ENCODE data around the gene ID2. TPM values are rescaled to one million over a fixed set of nuclear protein-coding genes. Genes with fewer than 3 reads are reported as not detected.
A peak's percentile ranks its signal among the peaks of the same experiment; 100 is the strongest.

The ID2 gene
- total RNA-seq, 1 donor from 2014 or later = 13.6 TPM

- TF ChIP-seq CTCF (IDR thresholded peaks at IDR 0.05; ENCODE audit: insufficient read depth, low read depth, low read length) = no peak
- TF ChIP-seq EZH2 (IDR thresholded peaks at IDR 0.05; ENCODE audit: insufficient read depth, low read length) = no peak
- H3K4me1 Mint-ChIP-seq (ENCODE audit: low read depth, unreplicated experiment) = peaks cover 30% of the 10 kb centered on the region
- Histone ChIP-seq H3K4me2 (ENCODE audit: low read length) (peak overlapping the region; percentile 76), H3K79me2 (ENCODE audit: insufficient read depth, low read length) (no peaks in the 10 kb centered on the region), H3K27me3 (ENCODE audit: insufficient read depth, low read length) (no peaks in the 10 kb centered on the region), H3K27ac (ENCODE audit: low read depth, low read length) (peak overlapping the region; percentile 35), H3K36me3 (ENCODE audit: insufficient read depth, low read length) (no peaks in the 10 kb centered on the region), H3K9ac (ENCODE audit: low read length) (peak overlapping the region; percentile 40), H2AFZ (ENCODE audit: low read depth, low read length) (peak overlapping the region; percentile 73), H3K9me3 (ENCODE audit: insufficient read depth, low read depth, low read length) (no peaks in the 10 kb centered on the region), H3K4me3 (ENCODE audit: insufficient read depth, low read depth, low read length) (peak overlapping the region; percentile 14), H3K4me1 (ENCODE audit: insufficient read depth, low read length) (peaks cover 32% of the 10 kb centered on the region), H4K20me1 (ENCODE audit: insufficient read depth, low read length) (no peaks in the 10 kb centered on the region)
- peak; percentile 43 for FAIRE-seq
- peak overlapping the region; percentile 52 for H3K4me3 Mint-ChIP-seq (ENCODE audit: unreplicated experiment)
- peaks cover 3% of the 10 kb centered on the region for H3K9me3 Mint-ChIP-seq (ENCODE audit: unreplicated experiment)
- H3K36me3 Mint-ChIP-seq (ENCODE audit: low read depth, unreplicated experiment) = no peaks in the 10 kb centered on the region
- H3K27me3 Mint-ChIP-seq (ENCODE audit: low read depth, unreplicated experiment) = peaks cover 58% of the 10 kb centered on the region
- H3K27ac Mint-ChIP-seq (ENCODE audit: unreplicated experiment) = no peak overlapping the region
- peak; percentile 64 for DNase-seq (ENCODE audit: low read depth)
Measured at GRCh38 chr2:8636721-8637636, 44.9 kb upstream of the ID2 start.

DNA sequence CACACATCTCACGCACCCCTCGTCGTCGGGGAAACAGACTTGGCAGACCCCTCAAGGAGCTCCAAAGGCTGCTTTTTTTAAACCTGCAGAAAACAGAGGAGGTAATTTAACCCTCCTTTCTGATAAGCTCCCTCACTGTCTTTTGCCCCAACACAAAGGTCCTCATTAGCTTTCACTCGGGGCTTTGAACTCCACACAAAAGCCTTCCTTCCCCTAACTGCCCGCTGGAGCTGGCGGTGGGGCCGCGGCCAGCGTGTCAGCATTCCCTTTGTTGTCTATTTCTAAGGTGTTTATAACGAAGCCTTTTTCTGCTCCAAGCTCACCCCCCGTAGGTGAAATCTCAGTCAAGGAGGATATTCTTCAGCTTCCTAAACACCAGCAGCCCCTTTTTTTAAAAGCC, 43.5 kb upstream of the ID2 start:
- Mint-ChIP-seq H3K36me3 (ENCODE audit: low read depth, unreplicated experiment) (no peaks in the 10 kb centered on the region), H3K27me3 (ENCODE audit: low read depth, unreplicated experiment) (peaks cover 54% of the 10 kb centered on the region), H3K27ac (ENCODE audit: unreplicated experiment) (no peak overlapping the region), H3K4me1 (ENCODE audit: low read depth, unreplicated experiment) (peaks cover 30% of the 10 kb centered on the region), H3K9me3 (ENCODE audit: unreplicated experiment) (peaks cover 3% of the 10 kb centered on the region), H3K4me3 (ENCODE audit: unreplicated experiment) (no peak overlapping the region)
- H3K4me2 ChIP-seq (ENCODE audit: low read length) = no peak overlapping the region
- no peak overlapping the region for H3K4me3 ChIP-seq (ENCODE audit: insufficient read depth, low read depth, low read length)
- no peaks in the 10 kb centered on the region for H3K27me3 ChIP-seq (ENCODE audit: insufficient read depth, low read length)
- TF ChIP-seq CTCF (IDR thresholded peaks at IDR 0.05; ENCODE audit: insufficient read depth, low read depth, low read length) (no peak), EZH2 (IDR thresholded peaks at IDR 0.05; ENCODE audit: insufficient read depth, low read length) (no peak)
- H3K4me1 ChIP-seq (ENCODE audit: insufficient read depth, low read length) = peaks cover 28% of the 10 kb centered on the region
- H4K20me1 ChIP-seq (ENCODE audit: insufficient read depth, low read length) = no peaks in the 10 kb centered on the region
- no peak overlapping the region for H3K9ac ChIP-seq (ENCODE audit: low read length)
- DNase-seq (ENCODE audit: low read depth) = no peak
- H3K79me2 ChIP-seq (ENCODE audit: insufficient read depth, low read length) = no peaks in the 10 kb centered on the region
- no peak overlapping the region for H3K27ac ChIP-seq (ENCODE audit: low read depth, low read length)
- FAIRE-seq = no peak
- no peaks in the 10 kb centered on the region for H3K36me3 ChIP-seq (ENCODE audit: insufficient read depth, low read length)
- no peak overlapping the region for H2AFZ ChIP-seq (ENCODE audit: low read depth, low read length)
- no peaks in the 10 kb centered on the region for H3K9me3 ChIP-seq (ENCODE audit: insufficient read depth, low read depth, low read length)
